Measurements from ENCODE around the gene TMEM259. TPM values are rescaled to one million over a fixed set of nuclear protein-coding genes. Genes with fewer than 3 reads are reported as not detected.
A peak's percentile ranks its signal among the peaks of the same experiment; 100 is the strongest.

TMEM259 gene
- total and polyA plus RNA-seq, 9 of the 15 experiments (the other 6 are each of a cell fraction or from before 2014, with no cell fraction given) = 0.52 to 231 (median 63.6) TPM

- TF ChIP-seq E2F6 (IDR thresholded peaks at IDR 0.05; ENCODE audit: borderline replicate concordance in 1 of 2, extremely low read depth in 1 of 2, insufficient read depth in 1 of 2, insufficient read length in 1 of 2, low read depth in 1 of 2, low read length in 1 of 2, poor library complexity in 1 of 2, severe bottlenecking in 1 of 2) (peak in 1 of 2 experiments; percentile 12), SRSF9 (IDR thresholded peaks at IDR 0.05; ENCODE audit: borderline replicate concordance, low read depth, low read length) (no peak), ASH1L (IDR thresholded peaks at IDR 0.05; ENCODE audit: borderline replicate concordance, low read depth, partially characterized antibody) (no peak), ZC3H4 (CRISPR knock-in tag; IDR thresholded peaks at IDR 0.05; ENCODE audit: borderline replicate concordance) (no peak), NCOA6 (IDR thresholded peaks at IDR 0.05) (no peak), ZNF12 (CRISPR knock-in tag; IDR thresholded peaks at IDR 0.05) (0 out of 2 replicates have a peak, but pooled peaks have one; percentile 44), HDAC2 (IDR thresholded peaks at IDR 0.05) (no peak), CBFA2T2 (conservative IDR thresholded peaks at IDR 0.05) (0 out of 2 replicates have a peak, but pooled peaks have one; percentile 9), ZBTB1 (CRISPR knock-in tag; IDR thresholded peaks at IDR 0.05; ENCODE audit: borderline replicate concordance, low read depth) (no peak), ETS1 (conservative IDR thresholded peaks at IDR 0.05; ENCODE audit: control insufficient read depth, low read depth, low read length) (peak; percentile 30; the same call in 1 of the 2 replicates), ZMIZ1 (IDR thresholded peaks at IDR 0.05; ENCODE audit: low read depth in 2 of 2, low read length in 2 of 2) (no peak), USF2 (CRISPR knock-in tag; IDR thresholded peaks at IDR 0.05) (no peak), FOXP1 (CRISPR knock-in tag; IDR thresholded peaks at IDR 0.05) (no peak), MCM2 (IDR thresholded peaks at IDR 0.05; ENCODE audit: low read depth) (no peak), MAZ (CRISPR knock-in tag; conservative IDR thresholded peaks at IDR 0.05 in 1 of 2, IDR thresholded peaks at IDR 0.05 in 1 of 2) (no peak), GTF2F1 (IDR thresholded peaks at IDR 0.05; ENCODE audit: low read depth, low read length) (no peak), SAFB2 (IDR thresholded peaks at IDR 0.05; ENCODE audit: borderline replicate concordance, low read depth, low read length, severe bottlenecking) (no peak), BRF1 (IDR thresholded peaks at IDR 0.05; ENCODE audit: borderline replicate concordance, extremely low read depth, insufficient read length) (no peak), ZNF511 (CRISPR knock-in tag; IDR thresholded peaks at IDR 0.05) (no peak)
These were observed 3.6 kb downstream of the TMEM259 start (continued) for GRCh38 chr19:1017115-1017905.
